Measurements from ENCODE around the gene PCLAF.
A peak's percentile ranks its signal among the peaks of the same experiment; 100 is the strongest.
"Not testable (repeated sequence)": the region's sequence is repeated elsewhere in the genome, so short reads cannot be mapped to it uniquely, and the experiment has no call there.

PCLAF gene

DNA sequence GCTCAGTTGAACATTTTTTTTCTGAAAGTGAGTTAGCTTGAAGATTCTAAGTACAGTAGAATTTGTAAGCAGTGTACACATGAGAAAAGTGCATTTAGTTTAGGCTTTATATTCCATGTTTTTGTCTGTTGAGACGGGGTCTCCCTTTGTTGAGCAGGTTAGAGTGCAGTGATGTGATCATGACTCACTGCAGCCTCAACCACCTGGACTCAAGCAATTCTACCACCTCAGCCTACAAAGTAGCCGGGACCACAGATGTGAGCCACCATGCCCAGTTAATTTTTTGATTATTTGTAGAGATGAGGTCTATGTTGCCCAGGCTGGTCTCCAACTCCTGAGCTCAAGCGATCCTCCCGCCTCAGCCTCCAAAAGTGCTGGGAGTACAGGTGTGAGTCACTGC lies 20.0 kb downstream of the PCLAF start:
- no peak for DNase-seq

DNA sequence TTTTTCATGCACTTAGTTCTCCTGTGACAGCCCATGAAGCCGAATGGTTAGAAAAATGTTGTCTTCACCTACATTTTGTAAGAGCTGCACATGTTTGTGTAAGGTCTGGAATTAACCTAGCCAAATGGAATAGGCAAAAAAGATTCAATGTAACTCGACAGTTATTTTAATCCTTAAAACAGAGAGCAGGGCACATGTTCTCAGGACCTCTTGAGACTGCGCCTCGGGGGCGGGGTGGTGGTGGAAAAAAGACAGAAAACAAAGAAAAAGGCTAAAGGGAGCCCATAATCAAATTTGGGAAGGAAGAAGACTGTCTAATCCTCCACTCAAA lies 24.6 kb downstream of the PCLAF start:
- no peak for DNase-seq

DNA sequence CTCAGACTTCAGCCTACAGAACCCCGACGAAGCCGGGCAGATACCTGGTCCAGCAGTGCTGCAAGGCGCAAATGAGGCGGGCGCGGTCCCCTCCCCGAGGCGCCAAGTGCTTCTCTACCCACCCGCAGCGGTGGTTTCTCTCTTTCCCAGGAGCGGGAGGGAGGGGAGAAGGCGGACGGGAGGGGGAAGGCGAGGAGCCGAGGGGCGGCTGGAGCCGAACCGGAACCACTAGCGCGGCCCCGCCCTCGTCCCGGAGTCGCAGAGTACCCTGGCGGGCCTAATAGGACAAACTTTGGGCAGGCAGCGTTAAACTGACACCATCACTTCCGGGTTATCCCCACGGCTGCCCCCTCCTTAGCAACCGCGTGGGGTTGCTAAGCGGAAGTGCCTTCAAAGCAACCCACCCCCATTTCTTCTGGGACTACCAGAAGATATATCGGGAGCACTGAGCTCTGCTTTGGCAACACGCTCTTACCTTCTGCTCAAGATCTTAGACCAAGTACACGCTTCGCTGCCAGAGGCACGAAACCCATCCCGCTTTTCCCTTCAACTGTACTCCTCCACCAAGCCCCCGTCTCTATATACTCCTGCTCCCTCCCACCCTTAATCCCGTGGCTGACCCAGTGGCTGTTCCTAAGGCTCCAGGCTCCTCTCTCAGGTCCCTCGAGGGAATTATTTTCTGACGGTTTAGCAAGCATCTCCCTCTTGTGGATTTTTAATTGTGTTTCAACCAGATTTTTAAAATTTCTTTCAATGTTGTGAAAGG lies 25.1 kb downstream of the PCLAF start, which contains the start of gene CSNK1G1:
CSNK1G1 (minus strand) TSS at position 230 of the 766 bp plus-strand sequence. CDS start 55,674 bp downstream, outside the sequence.
- peak; percentile 76 for DNase-seq

DNA sequence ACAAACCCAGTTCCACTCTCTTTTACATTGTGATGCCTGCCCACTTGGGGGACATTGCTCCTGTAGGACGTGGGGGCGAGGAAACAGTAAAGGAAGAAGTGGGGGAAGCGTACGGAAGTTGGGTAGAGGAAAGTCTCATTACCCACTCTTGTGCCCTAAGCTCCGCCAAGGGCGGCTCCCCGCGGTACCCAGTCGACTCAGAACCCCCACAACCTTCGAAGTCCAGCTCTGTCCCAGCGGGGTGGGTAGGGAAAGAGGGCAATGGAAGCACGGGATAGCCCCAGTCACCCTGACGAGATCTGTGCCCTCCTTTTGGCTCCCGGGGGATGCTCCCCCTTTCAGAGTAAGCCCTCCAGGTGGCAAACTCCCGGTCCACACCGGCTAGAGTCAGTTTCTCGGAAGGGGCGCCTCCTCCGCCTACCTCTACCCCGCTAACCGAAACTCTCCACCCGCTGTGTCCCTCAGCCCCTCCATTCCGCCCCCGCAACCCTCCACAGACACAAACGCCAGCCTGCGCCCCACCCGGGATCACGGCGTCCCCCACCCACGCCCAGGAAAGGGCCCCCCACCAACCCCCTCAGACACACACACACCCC lies 25.8 kb downstream of the PCLAF start:
- no peak for DNase-seq

DNA sequence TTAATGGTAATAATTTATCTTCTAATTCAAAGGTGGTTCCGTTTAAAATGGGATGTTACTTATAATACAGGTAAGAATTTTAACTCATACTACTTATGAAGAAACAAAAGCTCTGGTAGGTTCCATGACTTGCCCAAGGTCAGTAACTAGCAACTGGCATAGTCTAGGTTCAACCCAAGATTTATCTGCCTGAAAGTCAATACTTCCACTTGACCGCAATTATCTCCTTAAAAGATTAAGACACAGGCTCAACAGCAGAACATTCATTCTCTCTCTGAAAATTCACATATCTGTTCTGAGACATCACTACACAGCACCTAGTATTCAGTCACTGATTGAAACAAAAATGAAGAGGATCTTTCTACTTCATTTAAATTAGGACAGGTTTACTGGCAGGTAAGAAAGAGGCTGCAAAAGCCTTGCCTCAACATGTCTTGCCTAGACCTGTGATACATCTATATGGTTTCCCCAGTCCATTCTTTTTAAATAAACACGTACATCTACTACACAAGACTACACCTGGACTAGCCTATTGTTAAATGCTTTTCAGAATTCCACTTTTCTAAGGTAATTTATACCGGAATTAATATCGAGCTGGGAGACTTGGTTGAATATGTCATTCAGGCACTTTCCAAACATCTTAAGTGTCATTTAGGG lies 26.4 kb downstream of the PCLAF start:
- no peak for DNase-seq

DNA sequence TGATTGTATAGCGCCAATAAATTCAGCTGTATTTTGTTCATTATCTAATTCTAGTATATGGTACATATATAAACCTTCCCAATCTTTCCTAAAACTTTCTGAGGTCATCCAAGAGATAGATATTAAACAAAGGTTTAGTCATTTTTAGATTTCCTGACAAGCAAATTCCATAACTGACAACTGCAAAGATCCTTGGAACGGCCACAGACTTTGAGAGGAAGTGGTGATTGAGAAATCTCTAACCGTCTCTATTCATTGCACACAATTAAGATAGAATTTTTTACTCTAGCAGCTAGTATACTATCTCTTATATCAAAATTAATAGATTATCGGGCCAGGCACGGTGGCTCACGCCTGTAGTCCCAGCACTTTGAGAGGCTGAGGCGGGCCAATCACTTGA lies 30.0 kb downstream of the PCLAF start:
- no peak for DNase-seq

DNA sequence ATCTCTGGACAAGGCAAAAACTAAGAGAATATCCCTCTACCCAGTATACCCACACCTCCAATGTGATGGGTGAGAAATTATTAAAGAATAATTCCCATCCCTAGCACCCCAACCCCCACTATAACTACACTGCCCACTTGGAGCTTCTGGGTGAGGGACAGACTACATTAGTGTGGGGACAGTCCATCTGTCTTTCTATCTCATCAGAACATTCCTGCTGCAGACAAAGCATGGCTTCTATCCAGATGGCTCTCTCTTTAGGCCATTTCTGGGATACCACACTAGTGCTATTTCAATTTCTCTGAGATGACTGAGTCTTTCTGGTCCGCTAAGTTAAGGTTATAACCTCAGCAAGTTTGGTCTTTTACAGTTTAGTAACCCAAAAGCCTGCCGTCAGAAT lies 31.9 kb downstream of the PCLAF start:
- DNase-seq, result no peak

DNA sequence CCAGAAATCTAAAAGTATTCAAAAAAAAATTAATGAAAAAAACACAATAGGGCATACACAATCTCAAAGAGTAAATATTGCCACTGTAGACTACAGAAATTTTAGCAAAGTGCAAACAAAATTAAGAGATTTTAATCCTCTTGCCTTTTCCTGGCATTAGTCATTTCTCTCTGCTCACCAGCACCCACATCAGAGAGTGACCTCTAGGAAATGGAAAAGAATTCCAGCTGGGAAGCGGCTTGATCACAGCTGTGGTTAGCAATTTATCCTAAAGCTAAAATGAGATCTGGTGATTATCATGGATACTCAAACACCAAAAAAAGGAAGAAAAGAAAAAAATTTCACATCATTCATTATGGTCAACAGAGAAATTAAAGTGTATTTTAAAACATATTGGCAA lies 32.8 kb downstream of the PCLAF start:
- DNase-seq, result no peak

DNA sequence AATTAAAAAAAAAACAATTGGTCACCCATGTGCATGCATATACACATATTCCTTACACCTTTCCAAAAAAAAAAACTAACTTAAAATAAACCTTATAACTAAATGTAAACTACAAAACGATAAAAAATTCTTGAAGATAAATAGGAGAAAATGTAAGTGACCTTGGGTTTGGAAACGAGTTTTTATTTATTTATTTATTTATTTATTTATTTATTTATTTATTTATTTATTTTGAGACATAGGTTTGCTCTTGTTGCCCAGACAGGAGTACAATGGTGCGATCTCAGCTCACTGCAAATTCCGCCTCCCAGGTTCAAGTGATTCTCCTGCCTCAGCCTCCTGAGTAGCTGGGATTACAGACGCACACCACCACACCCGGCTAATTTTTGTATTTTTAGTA lies 35.0 kb downstream of the PCLAF start:
- not testable (repeated sequence) for DNase-seq

DNA sequence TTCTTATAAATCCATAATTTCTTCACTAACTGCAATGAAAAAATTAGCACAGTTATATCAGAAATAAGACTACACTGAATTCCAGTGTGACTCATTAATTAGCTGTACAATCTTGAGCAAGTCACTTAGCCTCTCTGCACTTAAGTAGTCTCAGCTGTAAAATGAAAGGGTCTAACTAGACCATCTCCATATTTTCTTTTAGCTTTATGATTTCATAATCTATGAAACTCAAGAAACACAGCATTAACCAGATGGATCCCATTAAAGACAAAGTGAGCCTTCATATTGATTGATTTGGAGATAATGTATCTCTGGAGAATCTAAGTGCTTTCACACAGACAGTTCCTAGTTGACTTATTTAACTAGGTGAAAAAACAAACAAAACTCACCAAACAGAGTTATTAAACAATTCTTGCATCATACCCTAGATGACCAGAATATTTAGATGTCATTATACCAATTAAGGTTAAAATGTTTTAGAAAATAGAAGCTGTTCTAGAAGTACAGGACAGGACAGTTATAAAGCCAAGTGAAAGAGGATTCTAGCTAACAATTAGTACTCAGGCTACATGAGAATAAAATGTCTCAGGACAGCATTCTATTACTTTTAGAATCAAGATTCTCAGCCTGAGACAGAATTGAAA lies 36.5 kb downstream of the PCLAF start:
- no peak for DNase-seq

DNA sequence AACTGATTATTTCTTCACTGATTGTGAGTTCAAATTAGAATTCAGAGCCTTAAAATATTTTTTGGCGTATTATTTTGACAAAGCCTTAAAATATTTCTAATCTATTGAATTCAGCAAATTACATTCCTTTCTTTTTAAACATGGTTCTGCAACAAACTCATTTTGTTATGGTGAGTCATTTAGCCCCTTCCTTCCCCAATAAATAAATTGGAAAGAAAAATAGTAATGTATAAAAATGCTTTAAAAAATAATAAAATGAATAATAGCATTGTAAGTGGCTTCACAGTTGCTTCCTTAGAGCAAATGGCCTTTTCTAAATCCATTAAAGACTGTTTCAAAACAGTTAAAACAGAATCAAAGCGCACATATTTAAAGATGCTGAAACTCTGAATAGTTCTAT lies 37.4 kb downstream of the PCLAF start:
- DNase-seq, result no peak

DNA sequence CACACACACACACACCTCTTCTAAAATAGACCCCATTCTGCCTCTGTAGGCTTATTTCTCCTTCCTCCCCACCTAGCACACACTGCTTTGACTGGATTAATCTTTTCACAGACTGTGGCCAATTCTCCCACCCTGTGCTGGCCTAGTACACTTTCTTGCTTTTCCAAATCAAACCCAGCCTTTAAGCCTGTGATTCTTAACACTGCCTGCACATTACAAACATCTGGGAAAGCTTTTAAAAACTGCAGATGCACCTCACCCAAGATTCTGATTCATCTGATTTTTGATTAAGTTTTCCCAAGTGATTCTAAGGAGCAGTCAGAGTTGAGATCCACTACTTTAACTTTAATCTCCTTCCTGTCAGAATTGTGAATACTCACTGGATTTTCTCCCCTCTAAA lies 38.0 kb downstream of the PCLAF start:
- no peak for DNase-seq

DNA sequence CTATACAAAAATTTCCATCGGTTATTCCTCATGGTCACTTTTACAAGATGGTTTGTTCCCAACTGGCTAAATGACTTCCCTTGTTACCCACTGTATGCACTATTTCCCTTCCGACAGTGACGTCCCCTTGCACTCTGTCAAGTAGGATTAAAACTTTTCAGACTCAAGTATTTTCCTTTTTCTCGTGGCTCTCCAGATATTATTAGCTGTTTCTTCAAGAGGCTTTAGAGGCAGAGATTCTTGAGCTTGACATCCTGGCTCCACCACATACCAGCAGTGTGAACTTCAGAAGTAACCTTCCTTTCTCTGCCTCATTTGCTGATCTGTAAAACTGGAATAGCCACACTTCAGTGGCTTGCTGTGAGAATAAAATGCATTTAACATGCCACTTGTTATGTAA lies 39.3 kb downstream of the PCLAF start:
- no peak for DNase-seq

DNA sequence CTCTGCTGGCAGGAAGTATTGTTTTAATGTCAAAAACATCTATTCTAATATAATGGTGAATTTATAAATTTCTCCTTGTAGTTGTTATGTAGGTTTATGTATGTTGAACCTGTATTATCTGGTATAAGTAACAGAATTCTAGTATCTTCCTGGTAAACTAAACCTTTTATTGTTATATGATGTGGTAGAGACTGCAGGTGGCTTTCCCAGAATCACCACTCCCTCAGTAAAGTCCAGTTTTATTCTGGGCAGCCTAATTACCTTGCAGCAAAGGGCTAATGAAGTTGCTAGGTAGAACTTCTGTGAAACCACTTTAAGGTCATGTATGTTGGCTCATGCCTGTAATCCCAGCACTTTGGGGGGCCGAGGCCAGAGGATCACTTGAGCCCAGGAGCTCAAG lies 40.9 kb downstream of the PCLAF start:
- no peak for DNase-seq

DNA sequence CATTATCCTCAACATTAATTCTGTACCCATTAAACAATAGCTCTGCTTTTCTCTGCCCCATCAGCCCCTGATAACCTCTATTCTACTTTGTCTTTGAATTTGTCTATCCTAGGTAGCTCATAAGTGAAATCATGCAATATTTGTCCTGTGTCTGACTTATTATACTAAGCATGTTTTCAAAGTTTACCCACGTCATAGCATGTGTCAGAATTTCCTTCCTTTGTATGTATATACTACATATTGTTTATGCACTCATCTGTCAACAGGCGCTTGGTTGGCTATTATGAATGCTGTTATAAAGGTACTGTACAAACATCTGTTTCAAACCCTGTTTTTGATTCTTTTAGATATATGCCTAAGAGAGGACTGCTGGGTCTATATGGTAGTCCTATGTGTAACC lies 43.5 kb downstream of the PCLAF start:
- DNase-seq, result no peak

DNA sequence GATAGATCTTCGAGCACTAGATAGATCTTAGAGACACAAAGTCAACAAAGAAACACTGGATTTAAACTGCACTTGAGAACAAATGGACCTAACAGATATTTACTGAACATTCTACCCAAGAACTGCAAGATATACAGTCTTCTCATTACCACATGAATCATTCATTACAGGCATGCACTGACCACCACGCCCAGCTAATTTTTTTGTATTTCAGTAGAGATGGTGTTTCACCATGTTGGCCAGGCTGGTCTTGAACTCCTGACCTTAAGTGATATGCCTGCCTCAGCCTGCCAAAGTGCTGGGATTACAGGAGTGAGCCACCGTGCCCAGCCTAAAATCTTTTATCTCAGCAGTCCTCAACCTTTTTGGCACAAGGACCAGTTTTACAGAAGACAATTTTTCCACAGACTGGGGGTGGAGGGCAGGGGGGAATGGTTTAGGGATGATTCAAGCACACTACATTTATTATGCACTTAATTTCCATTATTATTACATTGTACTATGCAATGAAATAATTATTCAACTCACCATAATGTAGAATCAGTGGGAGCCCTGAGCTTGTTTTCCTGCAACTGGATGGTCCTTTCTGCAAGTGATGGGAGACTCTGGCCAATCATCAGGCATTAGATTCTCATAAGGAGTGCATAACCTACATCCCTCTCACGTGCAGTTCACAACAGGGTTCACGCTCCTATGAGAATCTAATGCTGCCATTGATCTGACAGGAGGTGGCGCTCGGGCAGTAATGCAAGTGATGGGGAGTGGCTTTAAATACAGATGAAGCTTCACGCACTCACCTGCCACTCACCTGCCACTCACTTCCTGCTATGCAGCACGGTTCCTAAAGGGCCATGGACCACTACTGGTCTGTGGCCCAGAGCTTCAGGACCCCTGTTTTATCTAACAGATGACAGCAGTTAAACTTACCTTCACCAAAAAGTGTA lies 47.0 kb downstream of the PCLAF start:
- DNase-seq, result no peak

DNA sequence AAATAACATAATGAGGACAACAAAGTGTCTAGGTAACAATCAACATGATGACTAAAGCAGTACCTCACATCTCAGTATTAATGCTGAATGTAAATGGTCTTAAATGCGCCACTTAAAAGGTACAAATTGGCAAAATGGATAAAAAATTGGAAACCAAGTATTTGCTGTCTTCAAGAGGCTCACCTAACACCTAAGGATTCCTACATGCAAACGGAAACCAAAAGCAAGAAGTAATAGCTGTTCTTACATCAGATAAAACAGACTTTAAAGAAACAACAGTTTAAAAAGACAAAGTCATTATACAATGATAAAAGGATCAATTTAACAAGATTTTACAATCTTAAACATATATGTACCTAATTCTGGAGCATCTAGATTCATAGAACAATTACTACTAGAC lies 47.7 kb downstream of the PCLAF start:
- DNase-seq, result no peak

DNA sequence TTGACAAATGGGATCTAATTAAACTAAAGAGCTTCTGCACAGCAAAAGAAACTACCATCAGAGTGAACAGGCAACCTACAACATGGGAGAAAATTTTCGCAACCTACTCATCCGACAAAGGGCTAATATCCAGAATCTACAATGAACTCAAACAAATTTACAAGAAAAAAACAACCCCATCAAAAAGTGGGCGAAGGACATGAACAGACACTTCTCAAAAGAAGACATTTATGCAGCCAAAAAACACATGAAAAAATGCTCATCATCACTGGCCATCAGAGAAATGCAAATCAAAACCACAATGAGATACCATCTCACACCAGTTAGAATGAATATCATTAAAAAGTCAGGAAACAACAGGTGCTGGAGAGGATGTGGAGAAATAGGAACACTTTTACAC lies 49.6 kb downstream of the PCLAF start:
- DNase-seq, result not testable (repeated sequence)

DNA sequence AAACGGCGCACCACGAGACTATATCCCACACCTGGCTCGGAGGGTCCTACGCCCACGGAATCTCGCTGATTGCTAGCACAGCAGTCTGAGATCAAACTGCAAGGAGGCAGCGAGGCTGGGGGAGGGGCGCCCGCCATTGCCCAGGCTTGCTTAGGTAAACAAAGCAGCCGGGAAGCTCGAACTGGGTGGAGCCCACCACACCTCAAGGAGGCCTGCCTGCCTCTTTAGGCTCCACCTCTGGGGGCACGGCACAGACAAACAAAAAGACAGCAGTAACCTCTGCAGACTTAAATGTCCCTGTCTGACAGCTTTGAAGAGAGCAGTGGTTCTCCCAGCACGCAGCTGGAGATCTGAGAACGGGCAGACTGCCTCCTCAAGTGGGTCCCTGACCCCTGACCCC lies 54.3 kb downstream of the PCLAF start:
- not testable (repeated sequence) for DNase-seq

DNA sequence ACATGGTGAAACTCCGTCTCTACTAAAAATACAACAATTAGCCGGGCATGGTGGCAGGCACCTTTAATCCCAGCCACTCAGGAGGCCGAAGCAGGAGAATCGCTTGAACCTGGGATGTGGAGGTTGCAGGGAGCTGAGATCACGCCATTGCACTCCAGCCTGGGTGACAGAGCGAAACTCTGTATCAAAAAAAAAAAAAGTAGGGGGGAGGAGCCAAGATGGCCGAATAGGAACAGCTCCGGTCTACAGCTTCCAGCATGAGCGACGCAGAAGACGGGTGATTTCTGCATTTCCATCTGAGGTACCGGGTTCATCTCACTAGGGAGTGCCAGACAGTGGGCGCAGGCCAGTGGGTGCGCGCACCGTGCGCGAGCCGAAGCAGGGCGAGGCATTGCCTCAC lies 54.8 kb downstream of the PCLAF start:
- DNase-seq, result not testable (repeated sequence)

DNA sequence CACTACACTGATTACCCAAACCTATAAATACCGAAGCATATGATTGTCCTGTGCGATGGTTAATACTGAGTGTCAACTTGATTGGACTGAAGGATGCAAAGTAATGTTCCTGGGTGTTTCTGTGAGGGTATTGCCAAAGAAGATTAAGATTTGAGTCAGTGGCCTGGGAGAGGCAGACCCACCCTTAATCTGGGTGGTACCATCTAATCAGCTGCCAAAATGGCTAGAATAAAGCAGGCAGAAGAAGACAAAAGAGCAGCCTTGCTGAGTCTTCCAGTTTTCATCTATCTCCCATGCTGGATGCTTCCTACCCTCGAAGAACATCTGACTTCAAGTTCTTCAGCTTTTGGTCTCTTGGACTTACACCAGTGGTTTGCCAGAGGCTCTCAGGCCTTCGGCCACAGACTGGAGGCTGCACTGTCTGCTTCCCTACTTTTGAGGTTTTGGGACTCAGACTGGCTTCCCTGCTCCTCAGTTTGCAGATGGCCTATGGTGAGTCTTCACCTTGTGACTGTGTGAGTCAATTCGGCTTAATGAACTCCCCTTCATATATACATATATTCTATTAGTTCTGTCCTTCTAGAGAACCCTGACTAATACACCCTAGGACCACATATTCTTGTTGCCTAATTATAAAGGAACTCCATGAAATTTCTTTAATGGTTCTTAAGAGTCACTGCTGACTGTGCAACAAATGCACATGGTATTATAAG lies 56.9 kb downstream of the PCLAF start:
- no peak for DNase-seq

DNA sequence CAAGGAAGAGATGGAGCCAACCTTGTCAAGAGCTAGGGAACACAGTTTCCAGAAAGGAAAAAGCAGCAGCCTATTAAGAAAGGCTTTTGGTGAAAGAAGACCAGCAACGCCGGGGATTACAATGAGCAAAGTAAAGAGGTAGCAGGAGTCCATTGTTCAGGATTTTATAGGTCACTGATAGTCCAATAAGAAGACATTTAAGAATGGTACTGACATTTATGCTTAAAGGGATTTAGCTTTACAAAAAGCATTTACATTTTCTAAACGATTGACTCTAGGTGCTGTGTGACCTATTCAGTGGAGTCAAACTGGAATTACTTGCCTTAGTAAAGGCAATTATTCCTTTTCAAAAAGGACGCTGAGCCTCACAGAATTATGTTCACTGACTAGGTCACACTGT lies 66.0 kb downstream of the PCLAF start:
- no peak for DNase-seq

All from DMS79 (cell line).